GM19099 (cell line): ENCODE data around the gene TMEM259.

Experiments
- POLR2A ChIP-seq: IDR thresholded peaks from 3 replicates; pipeline ENCODE4 v1.6.1; 2011; ENCODE audit warnings: low read depth; ENCODE audit not compliant: insufficient read length; ENCODE audit errors: extremely low read depth

TMEM259 gene

DNA sequence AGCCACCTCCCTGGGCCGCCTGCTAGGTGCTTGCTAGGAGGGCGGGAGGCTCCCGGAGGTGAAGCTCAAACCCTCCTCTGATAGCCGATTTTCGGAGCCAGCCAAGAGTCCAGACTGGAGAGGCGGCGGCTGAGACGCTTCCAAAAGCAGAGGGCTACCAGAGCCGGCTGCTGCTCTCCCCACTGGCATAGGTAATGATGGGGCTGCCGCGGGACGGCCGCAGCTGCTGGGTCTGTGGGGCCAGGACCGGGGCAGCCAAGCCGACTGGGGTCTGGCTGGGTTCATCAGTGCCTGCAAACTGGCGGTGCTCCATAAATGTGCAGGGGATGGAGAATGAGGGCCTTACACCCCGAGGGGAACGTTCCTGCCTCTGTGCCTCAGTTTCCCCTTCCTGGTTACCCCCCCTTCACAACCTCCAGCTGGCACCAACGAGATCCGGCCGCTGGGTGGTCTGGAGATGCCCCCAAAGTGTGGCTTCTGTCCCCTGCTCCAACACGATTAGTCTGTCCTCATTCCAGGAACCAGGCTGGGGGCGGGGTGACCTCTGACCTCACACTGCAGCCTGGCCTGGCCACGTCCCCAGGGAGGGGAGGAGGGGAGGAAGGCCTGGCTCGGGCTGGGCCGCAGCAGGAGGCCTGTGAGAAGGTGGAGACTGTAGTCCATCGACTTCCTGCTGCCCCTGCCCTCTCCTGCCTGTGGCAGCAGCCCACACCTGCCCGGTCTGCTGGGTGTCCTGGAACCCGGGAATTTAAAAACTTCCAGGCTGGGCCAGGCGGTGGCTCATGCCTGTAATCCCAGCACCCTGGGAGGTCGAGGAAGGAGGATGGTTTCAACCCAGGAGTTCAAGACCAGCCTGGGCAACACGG is 40.6 kb downstream of the TMEM259 start:
- TF ChIP-seq POLR2A: no peak

DNA sequence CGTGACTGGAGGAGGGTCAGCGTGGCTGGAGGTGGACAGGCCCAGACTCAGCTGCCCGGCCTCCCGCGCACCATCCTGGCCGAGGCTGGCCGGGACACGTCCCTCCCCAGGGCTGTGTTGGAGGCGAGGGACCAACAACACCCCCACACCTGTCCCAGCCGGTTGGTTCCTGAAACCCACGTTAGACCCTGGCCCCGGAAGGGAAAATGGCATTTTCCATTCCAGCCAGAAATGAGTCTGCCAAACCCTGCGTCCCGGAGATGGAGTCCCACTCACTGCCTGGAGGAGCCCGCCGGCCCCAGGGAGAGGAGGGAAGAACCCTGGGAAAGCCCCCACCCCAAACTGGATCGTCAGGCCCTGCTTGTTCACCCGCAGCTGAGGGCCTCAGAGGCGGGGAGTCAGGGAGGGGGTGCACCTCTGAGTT is 41.6 kb downstream of the TMEM259 start:
- TF ChIP-seq POLR2A: no peak

DNA sequence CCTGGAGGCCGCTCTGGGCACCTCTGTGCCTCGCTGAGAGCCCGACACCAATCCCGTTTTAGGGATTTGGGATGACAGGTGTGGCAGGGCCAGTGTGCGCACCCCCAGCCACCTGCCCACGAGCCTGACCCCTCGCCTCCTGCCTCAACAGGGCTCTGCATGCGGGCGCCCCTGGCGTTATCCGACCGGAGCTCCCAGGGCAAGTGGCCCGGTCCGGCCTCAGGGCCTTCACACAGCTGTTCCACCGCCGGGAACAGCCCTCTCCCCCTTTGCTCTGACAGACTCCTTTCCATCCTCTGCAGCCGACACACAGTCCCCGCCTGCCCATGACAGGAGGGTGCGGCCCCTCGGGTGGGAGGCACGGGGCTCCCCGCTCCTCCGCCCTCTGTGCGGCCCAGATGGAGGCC is 43.9 kb downstream of the TMEM259 start:
- TF ChIP-seq POLR2A: no peak

DNA sequence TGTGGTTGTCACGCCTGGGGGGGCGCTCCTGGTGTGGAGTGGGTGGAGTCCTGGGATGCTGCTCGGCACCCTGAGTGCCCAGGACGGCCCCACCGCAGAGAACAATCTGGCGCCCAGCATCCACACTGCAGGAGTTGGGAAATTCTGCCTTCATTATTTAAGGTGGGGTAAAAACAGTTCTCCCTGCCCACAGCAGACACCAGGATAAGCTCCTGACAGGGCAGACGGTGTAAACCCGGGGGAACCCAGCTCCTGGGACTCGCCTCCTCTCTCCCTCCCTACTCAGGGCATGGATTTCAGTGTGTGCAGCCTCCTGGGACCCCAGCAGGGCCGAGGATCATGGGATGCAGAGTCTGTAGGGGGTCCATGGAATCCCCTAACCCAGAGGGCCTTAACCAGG is 44.4 kb downstream of the TMEM259 start:
- TF ChIP-seq POLR2A: no peak

DNA sequence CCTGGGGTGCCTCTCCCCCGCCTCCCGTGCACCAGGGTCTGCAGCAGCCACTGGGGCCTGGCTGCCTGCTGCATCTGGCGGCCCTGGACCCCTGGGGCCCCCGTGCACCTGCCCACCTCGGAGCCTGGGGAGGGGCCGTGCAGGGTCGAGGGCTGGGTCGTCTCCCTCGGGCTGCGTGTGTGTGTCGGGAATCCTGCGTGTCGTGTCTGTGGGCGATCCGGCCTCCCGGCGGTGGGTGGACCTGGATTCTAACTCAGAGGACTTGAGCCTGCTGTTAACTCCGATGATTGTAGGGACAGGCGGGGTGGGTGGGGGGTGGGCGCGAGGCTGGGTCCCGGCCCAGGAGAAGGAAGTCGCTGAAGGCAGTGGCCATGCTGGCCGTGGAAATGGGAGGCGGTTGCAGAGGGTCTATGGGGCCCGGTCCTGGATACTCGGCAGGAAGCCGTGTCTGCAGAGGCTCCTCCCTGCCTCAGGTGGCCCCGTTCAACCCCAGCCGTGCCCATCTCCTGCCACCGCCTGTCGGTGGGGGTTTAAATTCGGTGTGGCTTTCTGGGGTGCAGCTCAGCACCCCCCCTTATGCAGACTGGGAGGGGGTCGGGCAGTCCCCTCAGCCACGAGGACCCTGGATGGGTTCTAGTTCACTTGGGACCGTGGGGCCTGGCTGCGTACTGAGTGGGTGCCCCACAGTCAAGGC is 46.2 kb downstream of the TMEM259 start:
- no peak for TF ChIP-seq POLR2A

DNA sequence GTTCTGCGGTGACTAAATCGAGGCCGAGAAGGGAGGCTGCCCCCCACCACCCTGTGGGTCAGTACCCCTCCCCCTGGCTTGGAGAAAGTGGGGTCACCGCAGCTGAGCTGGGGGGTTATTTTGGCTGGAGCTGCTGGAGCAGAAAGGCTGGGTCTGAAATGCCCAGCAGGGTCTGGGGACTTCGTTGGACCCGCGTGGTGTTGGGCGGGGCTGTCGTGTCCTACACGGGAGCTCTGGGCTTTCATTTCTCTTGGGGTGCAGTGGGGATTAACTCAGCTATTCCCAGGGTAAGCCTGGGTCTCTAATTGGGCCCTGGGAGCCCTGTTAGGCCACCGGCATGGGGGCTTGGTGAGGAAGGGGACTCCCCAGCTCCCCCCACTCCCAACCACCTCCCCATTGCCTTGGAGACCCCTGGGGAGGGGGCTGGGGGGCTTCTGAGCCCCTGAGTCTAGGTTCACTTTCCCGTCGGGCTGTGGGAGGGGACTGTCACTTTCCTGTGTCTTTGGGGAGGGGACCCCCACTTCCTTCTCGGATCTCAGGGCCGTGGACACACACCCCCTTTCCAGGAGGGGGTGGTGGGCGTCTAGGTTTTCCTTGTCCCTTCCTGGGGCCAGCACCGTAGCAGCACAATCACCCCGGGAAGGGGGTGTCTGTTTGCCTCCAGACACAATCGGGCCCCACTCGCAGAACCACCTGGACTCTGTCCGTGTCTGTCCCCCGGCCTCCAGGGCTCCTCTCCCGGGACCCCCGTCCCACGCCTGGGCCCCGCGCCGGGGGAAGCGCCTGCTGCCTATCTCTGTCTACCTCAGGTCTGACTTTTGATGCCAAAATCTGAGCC is 47.0 kb downstream of the TMEM259 start:
- no peak for TF ChIP-seq POLR2A

DNA sequence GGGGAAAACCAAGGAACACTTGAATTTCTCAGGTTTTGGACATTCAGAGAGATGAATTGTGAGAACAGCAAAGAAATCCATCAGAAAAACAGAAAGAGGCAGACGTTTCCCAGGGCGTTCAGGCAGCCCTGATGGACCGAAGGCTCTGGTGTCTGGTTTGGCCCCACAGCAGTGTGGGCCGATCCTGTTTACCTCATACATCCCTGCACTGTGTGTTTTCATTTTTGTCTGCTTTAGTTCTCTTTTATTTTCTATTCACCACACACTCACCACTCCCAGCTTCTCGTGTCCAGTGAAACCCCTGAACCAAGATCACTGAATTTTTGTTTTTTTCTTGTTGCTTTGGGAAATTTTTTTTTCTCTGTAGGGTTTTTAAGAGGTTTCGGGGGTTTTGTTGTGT is 48.6 kb downstream of the TMEM259 start:
- TF ChIP-seq POLR2A: no peak

DNA sequence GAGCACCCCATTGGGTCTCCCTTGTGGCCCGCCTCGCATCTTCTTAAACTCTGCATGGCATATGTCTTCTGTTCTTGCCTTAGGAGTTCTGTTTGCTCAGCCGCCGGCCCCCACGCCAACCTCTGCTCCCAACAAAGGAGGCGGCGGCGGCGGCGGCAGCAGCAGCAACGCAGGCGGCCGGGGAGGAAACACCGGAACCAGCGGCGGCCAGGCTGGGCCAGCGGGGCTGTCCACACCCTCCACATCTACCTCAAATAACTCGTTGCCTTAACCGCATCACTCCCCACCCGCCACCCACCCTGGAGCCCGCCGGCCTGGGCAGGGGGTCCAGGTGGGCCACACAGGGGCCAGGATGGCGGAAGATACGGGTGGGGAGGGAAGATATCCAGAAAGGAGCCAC is 49.1 kb downstream of the TMEM259 start:
- no peak for TF ChIP-seq POLR2A

DNA sequence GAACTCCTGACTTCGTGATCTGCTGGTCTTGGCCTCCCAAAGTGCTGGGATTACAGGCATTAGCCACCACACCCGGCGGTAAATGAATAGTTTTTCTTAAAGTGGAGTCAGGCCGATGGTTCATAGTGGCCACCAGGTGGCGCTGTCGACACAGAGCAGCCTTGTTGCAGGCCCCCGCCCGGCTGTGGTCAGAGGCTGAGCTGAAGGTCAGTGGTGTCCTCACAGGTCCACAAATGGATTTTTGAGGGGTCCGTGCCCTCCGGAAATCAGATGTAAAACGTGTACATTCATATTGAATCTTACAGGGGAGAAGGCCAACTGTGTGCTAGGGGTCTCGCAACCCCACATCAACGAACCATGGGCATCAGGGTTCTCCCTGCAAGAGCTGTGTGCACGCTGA is 50.2 kb downstream of the TMEM259 start:
- TF ChIP-seq POLR2A: no peak

DNA sequence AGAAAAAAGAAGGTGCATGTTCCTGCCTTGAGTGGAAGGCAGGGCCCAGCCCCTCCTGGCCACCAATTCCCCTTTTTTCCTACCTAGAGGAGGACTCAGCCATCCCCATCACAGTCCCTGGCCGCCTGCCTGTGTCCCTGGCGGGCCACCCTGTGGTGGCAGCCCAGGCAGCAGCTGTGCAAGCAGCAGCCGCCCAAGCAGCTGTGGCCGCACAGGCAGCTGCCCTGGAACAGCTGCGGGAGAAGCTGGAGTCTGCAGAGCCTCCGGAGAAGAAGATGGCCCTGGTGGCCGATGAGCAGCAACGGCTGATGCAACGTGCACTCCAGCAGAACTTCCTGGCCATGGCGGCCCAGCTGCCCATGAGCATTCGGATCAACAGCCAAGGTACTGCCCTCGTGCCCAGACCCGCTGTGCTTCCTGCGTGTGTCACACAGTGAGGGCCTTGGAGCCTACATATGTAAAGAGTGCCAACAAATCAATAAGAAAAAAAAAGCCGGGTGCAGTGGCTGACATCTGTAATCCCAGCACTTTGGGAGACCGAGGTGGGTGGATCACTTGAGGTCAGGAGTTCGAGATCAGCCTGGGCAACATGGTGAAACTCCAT is 54.3 kb downstream of the TMEM259 start:
- no peak for TF ChIP-seq POLR2A

DNA sequence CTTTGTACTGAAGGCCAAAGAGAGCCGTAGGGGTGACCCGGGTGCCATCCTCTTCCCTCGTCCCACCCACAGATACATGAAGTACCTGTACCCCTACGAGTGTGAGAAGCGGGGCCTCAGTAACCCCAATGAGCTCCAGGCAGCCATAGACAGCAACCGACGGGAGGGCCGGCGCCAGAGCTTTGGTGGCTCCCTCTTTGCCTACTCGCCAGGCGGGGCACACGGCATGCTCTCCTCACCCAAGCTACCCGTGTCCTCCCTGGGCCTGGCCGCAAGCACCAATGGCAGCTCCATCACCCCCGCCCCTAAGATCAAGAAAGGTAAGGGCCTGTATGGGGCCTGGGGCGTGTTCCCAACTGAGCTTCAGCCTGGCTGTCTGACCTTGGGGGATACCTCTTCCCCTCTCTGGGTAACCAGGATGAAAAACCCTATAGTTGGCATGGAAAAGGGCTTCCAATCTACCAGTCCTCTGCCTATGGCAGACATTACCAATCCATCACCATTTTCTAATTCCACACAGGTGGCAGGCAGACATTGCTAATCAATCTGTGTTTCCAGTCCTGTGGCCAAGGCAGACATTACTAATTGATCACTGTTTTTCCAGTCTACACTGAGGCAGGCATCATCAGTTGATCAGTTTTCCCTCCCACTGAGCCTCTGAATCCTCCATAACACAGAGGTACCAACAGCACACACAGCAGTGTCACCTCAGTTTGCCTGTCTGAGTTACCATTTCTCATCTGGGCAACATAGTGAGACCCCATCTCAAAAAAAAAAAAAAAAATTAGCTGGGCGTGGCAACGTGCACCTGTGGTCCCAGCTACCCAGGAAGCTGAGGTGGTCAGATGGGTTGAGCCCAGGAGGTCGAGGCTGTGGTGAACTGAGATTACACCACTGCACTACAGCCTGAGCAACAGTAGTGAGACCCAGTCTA is 55.9 kb downstream of the TMEM259 start:
- no peak for TF ChIP-seq POLR2A

DNA sequence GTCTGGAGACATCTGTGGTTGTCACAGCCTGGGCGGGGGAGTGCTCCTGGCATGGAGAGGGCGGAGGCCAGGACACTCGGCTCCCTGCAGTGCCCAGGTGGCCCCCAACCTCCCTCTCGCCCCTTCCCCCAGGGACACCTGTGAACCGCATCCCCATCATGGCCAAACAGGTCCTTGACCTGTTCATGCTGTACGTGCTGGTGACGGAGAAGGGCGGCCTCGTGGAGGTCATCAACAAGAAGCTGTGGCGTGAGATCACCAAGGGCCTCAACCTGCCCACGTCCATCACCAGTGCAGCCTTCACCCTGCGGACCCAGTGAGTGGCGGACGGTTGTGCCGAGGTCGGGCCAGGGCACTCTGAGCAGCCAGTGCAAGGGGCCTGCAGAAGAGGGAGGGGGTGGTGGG is 56.8 kb downstream of the TMEM259 start:
- no peak for TF ChIP-seq POLR2A

DNA sequence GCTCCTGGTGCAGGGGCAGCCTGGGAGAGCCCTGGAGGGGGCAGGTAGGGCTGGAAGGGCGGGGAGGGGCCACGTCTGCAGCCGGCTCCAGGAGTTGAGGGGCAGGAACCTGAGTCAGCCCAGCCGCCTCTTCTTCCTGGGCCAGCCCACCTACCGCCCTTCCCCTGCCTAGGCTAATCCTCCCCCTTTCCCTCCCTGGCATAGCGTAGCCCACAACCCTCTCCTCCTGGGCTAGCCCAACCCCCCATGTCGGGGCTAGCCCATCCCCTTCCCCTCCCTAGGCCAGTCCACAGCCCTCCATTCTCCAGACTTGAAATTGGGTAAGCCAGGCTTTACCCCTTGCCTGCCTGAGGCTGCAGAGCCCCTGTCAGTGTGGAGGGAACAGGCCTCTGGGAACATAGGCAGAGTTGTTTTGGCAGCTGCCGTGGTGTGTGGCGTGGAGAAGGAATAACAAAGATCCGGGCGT is 57.4 kb downstream of the TMEM259 start:
- no peak for TF ChIP-seq POLR2A

DNA sequence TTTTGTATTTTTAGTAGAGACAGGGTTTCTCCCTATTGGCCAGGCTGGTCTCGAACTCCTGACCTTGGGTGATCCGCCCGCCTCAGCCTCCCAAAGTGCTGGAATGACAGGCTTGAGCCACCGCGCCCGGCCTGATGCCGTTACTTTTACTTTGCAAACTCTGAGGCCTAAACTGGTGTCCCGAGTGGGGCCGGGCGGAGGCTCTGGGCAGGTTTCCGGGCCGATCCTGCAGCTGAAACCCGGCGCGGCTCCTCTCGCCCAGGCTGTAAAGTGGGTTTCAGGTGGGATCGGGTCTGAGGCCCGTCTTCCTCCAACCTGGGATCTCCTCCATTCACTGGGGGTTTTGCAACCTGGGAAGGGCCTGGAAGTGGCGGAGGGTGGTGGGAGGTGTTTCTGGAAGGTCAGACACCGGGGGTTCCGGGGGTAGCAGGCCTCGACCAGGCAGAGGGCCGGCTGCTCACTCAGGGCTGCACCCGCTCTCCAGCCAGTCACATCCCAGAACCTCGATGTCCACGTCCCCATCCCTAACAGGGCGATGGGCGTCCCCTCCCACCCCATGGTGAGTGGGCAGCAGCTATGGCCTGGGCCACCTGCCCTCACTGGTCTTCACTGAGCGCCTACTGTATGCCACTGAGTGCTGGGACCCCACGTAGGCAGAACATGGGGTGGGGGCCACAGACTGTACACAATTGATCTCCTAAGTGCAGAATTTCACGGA is 58.1 kb downstream of the TMEM259 start:
- TF ChIP-seq POLR2A: no peak
